DND-41 (cell line): Measurements from ENCODE around the gene OLFML1.

Experiments used
- ATAC-seq: fragments of 200-7000 bp; cut with Tn5 transposase; 3 replicates; pipeline ENCODE4 v1.9.1; 2021; ENCODE audit warnings: low read depth; ENCODE audit not compliant: insufficient read depth
- DNase-seq: peaks from one replicate; pipeline ENCODE4 v3.0.0-alpha.2; 2020
- H2AFZ ChIP-seq: 2 replicates; pipeline ENCODE4 v1.6.0; 2012; ENCODE audit warnings: low read depth, low read length
- H3K27ac ChIP-seq: 2 replicates; pipeline ENCODE4 v1.5.1; 2012; ENCODE audit warnings: low read length, inconsistent platforms
- H3K27me3 ChIP-seq: fragments of 200-600 bp; sonication (generic); 2 replicates; pipeline ENCODE4 v1.6.0; 2012; ENCODE audit warnings: low read length, mild to moderate bottlenecking, inconsistent platforms; ENCODE audit not compliant: insufficient read depth, poor library complexity
- H3K36me3 ChIP-seq: 2 replicates; pipeline ENCODE4 v1.5.1; 2012; ENCODE audit warnings: low read length, inconsistent platforms; ENCODE audit not compliant: insufficient read depth
- H3K4me1 ChIP-seq: 2 replicates; pipeline ENCODE4 v1.5.1; 2012; ENCODE audit warnings: mild to moderate bottlenecking, low read length; ENCODE audit not compliant: insufficient read depth
- H3K4me2 ChIP-seq: 2 replicates; pipeline ENCODE4 v1.6.0; 2012; ENCODE audit warnings: mild to moderate bottlenecking, moderate library complexity, low read length, inconsistent platforms; ENCODE audit not compliant: insufficient read depth
- H3K4me3 ChIP-seq, 2 experiments: fragments of 200-600 bp in 1 of 2; shearing (Covaris generic) in 1 of 2; 2 replicates each; pipeline ENCODE4 v1.5.1; 2012 to 2016; ENCODE audit warnings: inconsistent platforms in 2 of 2, low read length in 2 of 2, mild to moderate bottlenecking in 2 of 2, low read depth in 1 of 2, moderate library complexity in 1 of 2
- H3K79me2 ChIP-seq: 2 replicates; pipeline ENCODE4 v1.6.0; 2012; ENCODE audit warnings: low read length, inconsistent platforms; ENCODE audit not compliant: insufficient read depth
- H3K9ac ChIP-seq: 2 replicates; pipeline ENCODE4 v1.6.0; 2012; ENCODE audit warnings: low read depth, mild to moderate bottlenecking, inconsistent platforms, low read length, moderate library complexity
- H3K9me3 ChIP-seq: 2 replicates; pipeline ENCODE4 v1.5.1; 2012; ENCODE audit warnings: low read length, moderate library complexity, mild to moderate bottlenecking, inconsistent platforms; ENCODE audit not compliant: insufficient read depth, severe bottlenecking
- H4K20me1 ChIP-seq: 2 replicates; pipeline ENCODE4 v1.6.0; 2012; ENCODE audit warnings: low read length; ENCODE audit not compliant: insufficient read depth
- CTCF ChIP-seq: IDR thresholded peaks from 2 replicates; pipeline ENCODE4 v1.5.1; 2012; ENCODE audit warnings: borderline replicate concordance, low read length, moderate library complexity, mild to moderate bottlenecking; ENCODE audit not compliant: poor library complexity, severe bottlenecking; ENCODE audit errors: extremely low read depth
- EZH2 ChIP-seq: IDR thresholded peaks from 3 replicates; pipeline ENCODE4 v1.6.1; 2012; ENCODE audit warnings: borderline replicate concordance, low read depth, mild to moderate bottlenecking, moderate library complexity, low read length, inconsistent platforms; ENCODE audit not compliant: severe bottlenecking

The OLFML1 gene

GRCh38 chr11:7485186-7486097 lies at the start of gene OLFML1:
TSS of gene OLFML1 (plus strand) at chr11:7485506. CDS start at chr11:7485876, 370 bp downstream.
- Histone ChIP-seq H3K9ac (no peak within 1 kb of the TSS), H3K4me1 (no peaks in the 10 kb centered on the region), H3K4me3 (no peak within 1 kb of the TSS), H3K9me3 (no peaks in the 10 kb centered on the region), H3K36me3 (no peaks in the 10 kb centered on the region), H3K27me3 (peaks cover 12% of the 10 kb centered on the region), H4K20me1 (no peaks in the 10 kb centered on the region), H3K79me2 (no peaks in the 10 kb centered on the region), H2AFZ (no peak within 1 kb of the TSS), H3K4me2 (no peak within 1 kb of the TSS), H3K27ac (no peak within 1 kb of the TSS)
- no peak for DNase-seq
- ATAC-seq: no peak
- TF ChIP-seq CTCF: no peak
- TF ChIP-seq EZH2: no peak

DNA sequence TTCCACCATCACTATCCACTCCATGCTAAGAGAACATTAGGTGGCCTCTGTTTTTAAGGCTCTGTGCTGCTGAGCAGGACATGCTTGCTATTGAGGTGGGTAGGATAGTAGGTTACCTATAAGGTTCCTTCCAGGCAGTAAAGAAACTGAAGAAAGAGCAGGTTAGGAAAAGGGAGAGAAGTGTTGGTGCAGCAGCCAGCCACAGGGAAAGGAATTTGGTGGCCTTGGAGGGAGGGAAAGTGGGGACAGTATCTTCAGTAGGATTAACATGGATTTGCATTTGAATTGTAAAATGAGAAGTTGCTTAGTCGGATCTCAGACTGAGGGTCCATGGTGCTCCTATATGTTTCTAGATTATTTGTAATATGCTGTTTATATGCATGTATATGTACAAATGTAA lies 49.2 kb upstream of the OLFML1 start:
- H3K4me2 ChIP-seq: no peak overlapping the region
- no peak overlapping the region for H3K4me3 ChIP-seq
- H3K27ac ChIP-seq: no peak overlapping the region
- no peaks in the 10 kb centered on the region for H3K9me3 ChIP-seq
- H3K4me1 ChIP-seq: peaks cover 5% of the 10 kb centered on the region; the same call in 1 of the 2 replicates
- H3K36me3 ChIP-seq: no peaks in the 10 kb centered on the region
- DNase-seq: no peak
- no peaks in the 10 kb centered on the region for H3K79me2 ChIP-seq
- H3K27me3 ChIP-seq: no peaks in the 10 kb centered on the region
- no peak for TF ChIP-seq EZH2
- no peak for TF ChIP-seq CTCF
- H3K9ac ChIP-seq: no peak overlapping the region
- ATAC-seq: no peak
- no peak overlapping the region for H2AFZ ChIP-seq
- H4K20me1 ChIP-seq: no peaks in the 10 kb centered on the region

DNA sequence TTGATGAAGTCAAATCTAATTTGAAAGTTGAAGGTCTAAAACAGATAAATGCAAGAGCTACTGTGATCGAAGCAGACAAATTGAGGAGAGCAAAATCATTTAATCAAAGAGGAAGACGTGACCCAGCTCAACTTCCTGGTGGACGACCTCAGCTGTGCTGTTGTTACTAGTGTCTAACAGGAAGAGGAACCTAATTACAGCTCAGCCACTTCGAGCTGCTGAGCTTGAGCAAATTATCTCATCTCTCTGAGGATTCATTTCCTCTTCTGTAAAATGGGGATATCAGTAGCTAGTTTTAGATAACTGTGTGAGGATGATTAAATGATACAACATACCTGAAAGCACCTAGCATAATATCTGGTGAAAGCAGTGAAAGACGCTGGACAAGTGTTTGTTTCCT lies 48.6 kb upstream of the OLFML1 start:
- Histone ChIP-seq H3K79me2 (no peaks in the 10 kb centered on the region), H3K4me2 (no peak overlapping the region), H3K9ac (no peak overlapping the region), H4K20me1 (no peaks in the 10 kb centered on the region), H3K9me3 (no peaks in the 10 kb centered on the region), H2AFZ (no peak overlapping the region), H3K27ac (no peak overlapping the region), H3K36me3 (no peaks in the 10 kb centered on the region), H3K4me1 (peaks cover 5% of the 10 kb centered on the region; the same call in 1 of the 2 replicates), H3K4me3 (no peak overlapping the region), H3K27me3 (no peaks in the 10 kb centered on the region)
- ATAC-seq (peak; percentile 58; the same call in 1 of the 3 replicates), DNase-seq (no peak)
- no peak for TF ChIP-seq CTCF
